Measurements from ENCODE around the gene DCP2. TPM values are rescaled to one million over a fixed set of nuclear protein-coding genes. Genes with fewer than 3 reads are reported as not detected.

DCP2 gene
- total and polyA plus RNA-seq, 10 of the 15 experiments (the other 5 are each of a cell fraction or from before 2014, with no cell fraction given): 23.4 to 81.6 (median 47.4) TPM

GRCh38 chr5:113000466-113000865 is 23.9 kb downstream of the DCP2 start (continued):
- TF ChIP-seq SPI1 (IDR thresholded peaks at IDR 0.05; ENCODE audit: borderline replicate concordance, insufficient read depth, low read depth, low read length): no peak
- TF ChIP-seq RB1 (IDR thresholded peaks at IDR 0.05; ENCODE audit: borderline replicate concordance): no peak
- no peak for TF ChIP-seq WRNIP1 (IDR thresholded peaks at IDR 0.05; ENCODE audit: borderline replicate concordance, low read depth, low read length)

GRCh38 chr5:113002423-113002822 is 25.8 kb downstream of the DCP2 start:
- Histone ChIP-seq H2AFZ (ENCODE audit: control insufficient read depth, low read depth, low read length) (no peak overlapping the region), H3K36me3 (ENCODE audit: control insufficient read depth in 2 of 2, insufficient read depth in 2 of 2, low read length in 1 of 2) (peaks cover 10 to 30% of the 10 kb centered on the region in 2 experiments; a peak in 3 of 4 replicates), H3K27ac (ENCODE audit: control insufficient read depth, insufficient read depth) (no peak overlapping the region), H3K79me2 (ENCODE audit: control insufficient read depth, insufficient read depth, low read length) (peaks cover 6% of the 10 kb centered on the region), H3K9me3 (replicated peaks; ENCODE audit: control insufficient read depth, insufficient read depth, low read length) (no peaks in the 10 kb centered on the region), H3K4me1 (ENCODE audit: control insufficient read depth, insufficient read depth, low read length) (no peaks in the 10 kb centered on the region), H3K27me3 (replicated peaks in 1 of 2; ENCODE audit: control insufficient read depth in 2 of 2, insufficient read depth in 2 of 2, low read length in 1 of 2) (no peaks in the 10 kb centered on the region), H4K20me1 (ENCODE audit: control insufficient read depth, insufficient read depth) (no peaks in the 10 kb centered on the region), H3K4me3 (no peak overlapping the region), H3K9ac (ENCODE audit: control insufficient read depth, insufficient read depth, low read length) (no peak overlapping the region), H3K4me2 (ENCODE audit: control insufficient read depth, insufficient read depth) (no peak overlapping the region)
- 96% methylated on average over 5 of the region's 5 CpGs for WGBS (ENCODE audit: insufficient coverage, insufficient replicate concordance, low lambda C conversion rate, missing lambda C conversion rate)
- ChIA-PET RAD21 (ENCODE audit: unreplicated experiment) (no interaction called here), SMC1A (ENCODE audit: uncharacterized antibody, unreplicated experiment) (interaction anchor here (0.8 to 1.5 kb wide), 5 partner anchors 12 to 508 kb away, joined by 3 to 4 read pairs (median 3); no protein-coding TSS in a partner anchor), CTCF (no interaction called here), POLR2A (no interaction called here)
- BruUV-seq (replicated peaks): no TSS peak
- intact Hi-C loops (cut with micrococcal nuclease; ENCODE audit: unreplicated experiment) (no loop called here), in situ Hi-C loops (cut with MboI) (no loop called here)
- DNase-seq (ENCODE audit: low read depth, low spot score) (no peak), FAIRE-seq (no peak), ATAC-seq (no peak)
- TF ChIP-seq RAD21 (IDR thresholded peaks at IDR 0.05; ENCODE audit: insufficient read depth, low read depth, low read length): no peak

- Histone ChIP-seq H4K20me1 (ENCODE audit: control insufficient read depth, insufficient read depth) (no peaks in the 10 kb centered on the region), H3K79me2 (ENCODE audit: control insufficient read depth, insufficient read depth, low read length) (peaks cover 1% of the 10 kb centered on the region), H3K36me3 (ENCODE audit: control insufficient read depth in 2 of 2, insufficient read depth in 2 of 2, low read length in 1 of 2) (peaks cover 10 to 30% of the 10 kb centered on the region in 2 experiments; a peak in 3 of 4 replicates), H3K9ac (ENCODE audit: control insufficient read depth, insufficient read depth, low read length) (no peak overlapping the region), H3K4me1 (ENCODE audit: control insufficient read depth, insufficient read depth, low read length) (no peaks in the 10 kb centered on the region), H3K9me3 (replicated peaks; ENCODE audit: control insufficient read depth, insufficient read depth, low read length) (no peaks in the 10 kb centered on the region), H3K4me2 (ENCODE audit: control insufficient read depth, insufficient read depth) (no peak overlapping the region), H3K4me3 (no peak overlapping the region), H2AFZ (ENCODE audit: control insufficient read depth, low read depth, low read length) (no peak overlapping the region), H3K27ac (ENCODE audit: control insufficient read depth, insufficient read depth) (no peak overlapping the region), H3K27me3 (replicated peaks in 1 of 2; ENCODE audit: control insufficient read depth in 2 of 2, insufficient read depth in 2 of 2, low read length in 1 of 2) (no peaks in the 10 kb centered on the region)
- in situ Hi-C loops (cut with MboI): no loop called here
- DNase-seq (ENCODE audit: low read depth, low spot score) (no peak), ATAC-seq (no peak), FAIRE-seq (no peak)
- SMC1A ChIA-PET (ENCODE audit: uncharacterized antibody, unreplicated experiment): interaction anchor here (0.9 to 1.4 kb wide), 3 partner anchors 10 to 83 kb away, joined by 3 to 5 read pairs (median 4); no protein-coding TSS in a partner anchor
- intact Hi-C loops (cut with micrococcal nuclease; ENCODE audit: unreplicated experiment): no loop called here
- 98% methylated on average over 3 of the region's 3 CpGs for WGBS (ENCODE audit: insufficient coverage, insufficient replicate concordance, low lambda C conversion rate, missing lambda C conversion rate)
- RAD21 ChIA-PET (ENCODE audit: unreplicated experiment): no interaction called here
- POLR2A ChIA-PET: no interaction called here
- BruUV-seq (replicated peaks): no TSS peak
- CTCF ChIA-PET: interaction anchor here (1.3 kb wide), 1 partner anchor 16 kb away, joined by 3 read pairs; no protein-coding TSS in a partner anchor
- no peak for TF ChIP-seq IKZF1 (conservative IDR thresholded peaks at IDR 0.05)
- TF ChIP-seq CBFB (IDR thresholded peaks at IDR 0.05; ENCODE audit: low read depth): no peak
- TF ChIP-seq NFYB (IDR thresholded peaks at IDR 0.05; ENCODE audit: insufficient read depth, low read depth, low read length): no peak
- no peak for TF ChIP-seq MEF2A (IDR thresholded peaks at IDR 0.05; ENCODE audit: insufficient read depth, low read depth, low read length)
- TF ChIP-seq ZNF207 (IDR thresholded peaks at IDR 0.05; ENCODE audit: borderline replicate concordance): no peak
- no peak for TF ChIP-seq EED (IDR thresholded peaks at IDR 0.05; ENCODE audit: low read depth)
- no peak for TF ChIP-seq NFXL1 (IDR thresholded peaks at IDR 0.05; ENCODE audit: borderline replicate concordance)
- no peak for TF ChIP-seq CEBPB (IDR thresholded peaks at IDR 0.05; ENCODE audit: borderline replicate concordance in 1 of 2, low read depth in 2 of 2, low read length in 2 of 2)
- no peak for TF ChIP-seq SMAD5 (IDR thresholded peaks at IDR 0.05; ENCODE audit: low read depth)
- no peak for TF ChIP-seq MTA2 (IDR thresholded peaks at IDR 0.05; ENCODE audit: low read depth)
- no peak for TF ChIP-seq CHD2 (IDR thresholded peaks at IDR 0.05; ENCODE audit: borderline replicate concordance, low read depth, low read length)
- no peak for TF ChIP-seq CREB1 (IDR thresholded peaks at IDR 0.05; ENCODE audit: low read depth)
- no peak for TF ChIP-seq SPI1 (IDR thresholded peaks at IDR 0.05; ENCODE audit: borderline replicate concordance, insufficient read depth, low read depth, low read length)
- no peak for TF ChIP-seq ETV6 (conservative IDR thresholded peaks at IDR 0.05 in 1 of 2, IDR thresholded peaks at IDR 0.05 in 1 of 2; ENCODE audit: borderline replicate concordance in 1 of 2, low read depth in 1 of 2)
- no peak for TF ChIP-seq JUNB (IDR thresholded peaks at IDR 0.05)
These were observed 27.2 kb downstream of the DCP2 start for GRCh38 chr5:113003763-113004162.
